Measurements from ENCODE around the gene NUB1.

DNA sequence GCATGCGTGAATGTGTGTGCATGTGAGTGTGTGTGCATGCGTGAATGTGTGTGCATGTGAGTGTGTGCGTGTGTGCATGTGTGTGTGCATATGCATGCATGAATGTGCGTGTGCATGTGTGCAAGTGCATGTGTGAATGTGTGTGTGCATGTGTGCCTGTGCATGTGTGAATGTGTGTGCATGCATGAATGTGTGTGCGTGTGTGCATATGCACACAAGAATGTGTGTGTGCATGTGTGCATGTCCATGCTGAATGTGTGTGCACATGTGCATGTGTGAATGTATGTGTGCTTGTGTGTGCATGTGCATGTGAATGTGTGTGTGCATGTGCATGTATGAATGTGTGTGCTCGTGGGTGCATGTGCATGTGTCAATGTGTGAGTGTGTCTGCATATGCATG, 42.1 kb upstream of the NUB1 start:
- TF ChIP-seq GATA3 (IDR thresholded peaks at IDR 0.05; ENCODE audit: low read depth, low read length) (no peak), GATA2 (IDR thresholded peaks at IDR 0.05; ENCODE audit: low read depth, low read length) (no peak)
